Endothelial cell of umbilical vein (primary cell): ENCODE results near the gene SDCCAG8. TPM values are rescaled to one million over a fixed set of nuclear protein-coding genes. Genes with fewer than 3 reads are reported as not detected.
"Not testable (repeated sequence)": the region's sequence is repeated elsewhere in the genome, so short reads cannot be mapped to it uniquely, and the experiment has no call there.

Source experiments
- BruUV-seq: library from RNA; stranded (reverse); fragments of 400-500 nt; replicated peaks from 2 replicates; lab custom pipeline; 2021; lab: Mats Ljungman, UMichigan
- CTCF ChIA-PET: fragments of 300-600, 350-600 bp; sonication (Branson Sonifier 250); formaldehyde crosslinking; loops from one replicate; lab custom pipeline; 2021; ENCODE audit warnings: antibody characterized with exemption, inconsistent platforms; lab: Charles Lee
- POLR2A ChIA-PET: fragments of 300-600, 350-600 bp; sonication (Branson Sonifier 250); formaldehyde crosslinking; loops from one replicate; lab custom pipeline; 2021; ENCODE audit warnings: antibody characterized with exemption, inconsistent platforms; lab: Charles Lee
- DNase-seq: peaks from one replicate; pipeline ENCODE4 v3.0.0-alpha.2; 2011; ENCODE audit warnings: low read depth, low spot score
- FAIRE-seq: peaks from 2 replicates; lab custom pipeline; 2011; peaks lifted over from hg19 to GRCh38; lab: Jason Lieb, UNC
- H2AFZ ChIP-seq: 2 replicates; pipeline ENCODE4 v1.6.0; 2012; ENCODE audit warnings: low read depth, low read length, control low read depth, inconsistent platforms
- H3K27ac ChIP-seq: 2 replicates; pipeline ENCODE4 v1.5.1; 2011; ENCODE audit warnings: low read depth, mild to moderate bottlenecking, control low read depth, low read length, moderate library complexity; ENCODE audit not compliant: insufficient read depth
- H3K27me3 ChIP-seq, 2 experiments: 2 replicates each; pipeline versions ENCODE4 v1.6.0 to v1.6.1; 2011; ENCODE audit warnings: low read length in 2 of 2, mixed read lengths in 1 of 2; ENCODE audit not compliant: control insufficient read depth in 2 of 2, insufficient read depth in 2 of 2
- H3K36me3 ChIP-seq, 2 experiments: 2 replicates in 1 of 2; 3 replicates in 1 of 2; pipeline ENCODE4 v1.5.1; 2011; ENCODE audit warnings: low read length in 2 of 2, mild to moderate bottlenecking in 1 of 2, moderate library complexity in 1 of 2; ENCODE audit not compliant: control insufficient read depth in 2 of 2, insufficient read depth in 2 of 2; ENCODE audit errors: extremely low read depth in 1 of 2
- H3K4me1 ChIP-seq: 3 replicates; pipeline ENCODE4 v1.5.1; 2011; ENCODE audit warnings: mild to moderate bottlenecking, low read length; ENCODE audit not compliant: control insufficient read depth, insufficient read depth; ENCODE audit errors: extremely low read depth
- H3K4me2 ChIP-seq: 2 replicates; pipeline ENCODE4 v1.6.1; 2011; ENCODE audit warnings: low read length, control low read depth, mixed read lengths; ENCODE audit not compliant: insufficient read depth
- H3K4me3 ChIP-seq, 3 experiments: fragments of 200-600 bp in 1 of 3; sonication (generic), shearing (Covaris generic) in 1 of 3; replicated peaks in 1 of 3; 2 replicates each; pipeline ENCODE4 v1.5.1; 2011 to 2016; ENCODE audit warnings: control low read depth in 3 of 3, low read length in 3 of 3, mild to moderate bottlenecking in 2 of 3, inconsistent platforms in 1 of 3, low read depth in 1 of 3, moderate library complexity in 1 of 3; ENCODE audit not compliant: insufficient read depth in 1 of 3
- H3K79me2 ChIP-seq: 2 replicates; pipeline ENCODE4 v1.6.0; 2012; ENCODE audit warnings: low read length, inconsistent platforms; ENCODE audit not compliant: control insufficient read depth, insufficient read depth
- H3K9ac ChIP-seq: replicated peaks from 2 replicates; pipeline ENCODE3; 2011; ENCODE audit warnings: low read length, control low read depth; ENCODE audit not compliant: insufficient read depth; ENCODE audit errors: extremely low read depth
- H3K9me1 ChIP-seq: replicated peaks from 3 replicates; pipeline ENCODE4 v1.6.0; 2011; ENCODE audit warnings: mild to moderate bottlenecking, low read length; ENCODE audit not compliant: control insufficient read depth, insufficient read depth; ENCODE audit errors: extremely low read depth
- H3K9me3 ChIP-seq: replicated peaks from 2 replicates; pipeline ENCODE4 v1.5.1; 2012; ENCODE audit warnings: low read length, inconsistent platforms; ENCODE audit not compliant: control insufficient read depth, insufficient read depth
- H4K20me1 ChIP-seq: replicated peaks from 2 replicates; pipeline ENCODE3; 2011; ENCODE audit warnings: mild to moderate bottlenecking, low read length; ENCODE audit not compliant: control insufficient read depth, insufficient read depth; ENCODE audit errors: extremely low read depth
- EZH2 ChIP-seq: IDR thresholded peaks from 2 replicates; pipeline ENCODE4 v1.6.1; 2012; ENCODE audit warnings: borderline replicate concordance, low read depth, mild to moderate bottlenecking, moderate library complexity, low read length, inconsistent platforms; ENCODE audit not compliant: severe bottlenecking
- FOS ChIP-seq: IDR thresholded peaks from 2 replicates; pipeline ENCODE4 v1.6.1; 2011; ENCODE audit warnings: mild to moderate bottlenecking, low read length, moderate library complexity, borderline replicate concordance; ENCODE audit not compliant: insufficient read depth
- GATA2 ChIP-seq: IDR thresholded peaks from 2 replicates; pipeline ENCODE4 v1.7.0; 2011; ENCODE audit warnings: low read depth, mild to moderate bottlenecking, moderate library complexity, mixed read lengths, low read length; ENCODE audit not compliant: insufficient read length, insufficient read depth
- JUN ChIP-seq: IDR thresholded peaks from 2 replicates; pipeline ENCODE4 v1.6.1; 2011; ENCODE audit warnings: borderline replicate concordance, low read depth; ENCODE audit not compliant: insufficient read length, insufficient read depth
- MAX ChIP-seq: IDR thresholded peaks from 2 replicates; pipeline ENCODE4 v1.6.1; 2011; ENCODE audit not compliant: insufficient read depth, insufficient read length
- MYC ChIP-seq: IDR thresholded peaks from one replicate; pipeline ENCODE4 v1.6.1; 2011; ENCODE audit warnings: mild to moderate bottlenecking, low read depth, low read length
- POLR2A ChIP-seq: IDR thresholded peaks from 2 replicates; pipeline ENCODE4 v1.6.1; 2012; ENCODE audit warnings: low read depth, mild to moderate bottlenecking, control low read depth, low read length
- POLR2AphosphoS5 ChIP-seq: IDR thresholded peaks from 2 replicates; pipeline ENCODE4 v1.6.1; 2012; ENCODE audit warnings: low read depth, mild to moderate bottlenecking, control low read depth, low read length, moderate library complexity; ENCODE audit not compliant: insufficient read depth
- dilution Hi-C: fragments of 300-500 bp; cut with MboI; formaldehyde crosslinking; loops from one replicate; pipeline ENCODE4 v1.15.0; 2019; ENCODE audit warnings: low sequenced_read_pairs; ENCODE audit not compliant: extremely low pct_ligation_motif_present
- intact Hi-C: fragments of 100-400 bp; cut with micrococcal nuclease; formaldehyde crosslinking; loops from one replicate; pipeline ENCODE4 v1.10.0; 2022
- polyA plus RNA-seq, 4 experiments: library from polyadenylated mRNA; depleted of rRNA in 3 of 4; stranded (reverse) in 3 of 4; unstranded in 1 of 4; fragments of >200 nt; gene quantifications; 2 replicates each; pipeline versions ENCODE4 v1.2.1 to v1.2.3, GENCODE V29; 2011 to 2012; ENCODE audit warnings: missing spikeins in 1 of 4
- total RNA-seq: library from RNA; stranded (reverse); gene quantifications from 2 replicates; pipeline ENCODE4 v1.2.3, GENCODE V29; 2021
- TF ChIP-seq, protein P1 (sequence below), 2 donors: IDR thresholded peaks; 1 replicate in 1 of 2; 2 replicates in 1 of 2; pipeline ENCODE4 v1.5.1; 2011; ENCODE audit warnings: low read length in 2 of 2, mild to moderate bottlenecking in 2 of 2, moderate library complexity in 2 of 2, control low read depth in 1 of 2, inconsistent platforms in 1 of 2, low read depth in 1 of 2; ENCODE audit not compliant: insufficient read depth in 1 of 2; ENCODE audit errors: extremely low read depth in 1 of 2

Gene SDCCAG8
- total and polyA plus RNA-seq, 2 donors (not counting 3 experiments of a cell fraction or from before 2014, with no cell fraction given), result 14.6 to 25.7 TPM

GRCh38 chr1:243335292-243335691, 79.5 kb downstream of the SDCCAG8 start:
- DNase-seq, result peak; percentile 46

DNA sequence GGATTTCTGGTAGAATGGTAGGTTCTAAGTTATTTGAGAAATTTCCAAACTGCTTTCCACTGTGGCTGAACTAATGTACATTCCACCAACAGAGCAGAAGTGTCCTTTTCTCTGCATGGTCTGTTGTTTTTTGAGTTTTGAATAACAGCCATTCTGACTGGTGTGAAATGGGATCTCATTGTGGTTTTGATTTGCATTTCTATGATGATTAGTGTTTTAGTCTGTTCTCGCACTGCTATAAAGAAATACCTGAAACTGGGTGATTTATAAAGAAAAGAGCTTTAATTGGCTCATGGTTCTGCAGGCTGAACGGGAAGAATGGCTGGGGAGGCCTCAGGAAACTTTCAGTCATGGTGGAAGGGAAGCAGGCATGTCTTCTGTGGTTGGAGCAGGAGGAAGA, 80.3 kb downstream of the SDCCAG8 start:
- Histone ChIP-seq H3K27ac (no peak overlapping the region), H3K9me3 (no peaks in the 10 kb centered on the region), H3K4me2 (no peak overlapping the region), H3K9me1 (no peaks in the 10 kb centered on the region), H3K79me2 (no peaks in the 10 kb centered on the region), H3K36me3 (peaks cover 2% of the 10 kb centered on the region in 2 experiments), H3K4me1 (peaks cover 12% of the 10 kb centered on the region), H3K27me3 (no peaks in the 10 kb centered on the region), H2AFZ (no peak overlapping the region), H3K9ac (no peak overlapping the region), H3K4me3 (no peak overlapping the region), H4K20me1 (no peaks in the 10 kb centered on the region)
- FAIRE-seq (no peak), DNase-seq (no peak)
- no TSS peak for BruUV-seq
- intact Hi-C loops, result no loop called here
- ChIA-PET POLR2A (no interaction called here), CTCF (no interaction called here)
- dilution Hi-C loops, result no loop called here
- TF ChIP-seq POLR2A, result no peak
- no peak for TF ChIP-seq POLR2AphosphoS5
- no peak for TF ChIP-seq GATA2
- no peak for TF ChIP-seq MYC
- TF ChIP-seq FOS, result no peak
- no peak for TF ChIP-seq JUN
- TF ChIP-seq EZH2, result no peak
- TF ChIP-seq, protein P1, sequence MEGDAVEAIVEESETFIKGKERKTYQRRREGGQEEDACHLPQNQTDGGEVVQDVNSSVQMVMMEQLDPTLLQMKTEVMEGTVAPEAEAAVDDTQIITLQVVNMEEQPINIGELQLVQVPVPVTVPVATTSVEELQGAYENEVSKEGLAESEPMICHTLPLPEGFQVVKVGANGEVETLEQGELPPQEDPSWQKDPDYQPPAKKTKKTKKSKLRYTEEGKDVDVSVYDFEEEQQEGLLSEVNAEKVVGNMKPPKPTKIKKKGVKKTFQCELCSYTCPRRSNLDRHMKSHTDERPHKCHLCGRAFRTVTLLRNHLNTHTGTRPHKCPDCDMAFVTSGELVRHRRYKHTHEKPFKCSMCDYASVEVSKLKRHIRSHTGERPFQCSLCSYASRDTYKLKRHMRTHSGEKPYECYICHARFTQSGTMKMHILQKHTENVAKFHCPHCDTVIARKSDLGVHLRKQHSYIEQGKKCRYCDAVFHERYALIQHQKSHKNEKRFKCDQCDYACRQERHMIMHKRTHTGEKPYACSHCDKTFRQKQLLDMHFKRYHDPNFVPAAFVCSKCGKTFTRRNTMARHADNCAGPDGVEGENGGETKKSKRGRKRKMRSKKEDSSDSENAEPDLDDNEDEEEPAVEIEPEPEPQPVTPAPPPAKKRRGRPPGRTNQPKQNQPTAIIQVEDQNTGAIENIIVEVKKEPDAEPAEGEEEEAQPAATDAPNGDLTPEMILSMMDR (IDR thresholded peaks at IDR 0.05; ENCODE audit: extremely low read depth in 1 of 2, insufficient read depth in 1 of 2, low read depth in 1 of 2, low read length in 2 of 2), result no peak
- no peak for TF ChIP-seq MAX

More at GRCh38 chr1:243335292-243335691, 79.5 kb downstream of the SDCCAG8 start:
- intact Hi-C loops, result no loop called here
- no peaks in the 10 kb centered on the region for H3K79me2 ChIP-seq
- H3K4me1 ChIP-seq, result peaks cover 3% of the 10 kb centered on the region
- H3K9me3 ChIP-seq, result no peaks in the 10 kb centered on the region
- no peak overlapping the region for H3K4me3 ChIP-seq
- H3K27ac ChIP-seq, result no peak overlapping the region
- H3K9ac ChIP-seq, result no peak overlapping the region
- ChIA-PET POLR2A (no interaction called here), CTCF (interaction anchor here (2.0 kb wide), 1 partner anchor 8 kb away, joined by 10 read pairs; no protein-coding TSS in a partner anchor)
- no peak overlapping the region for H2AFZ ChIP-seq
- TF ChIP-seq GATA2, result peak; percentile 11
- no peak for TF ChIP-seq MAX
- H3K4me2 ChIP-seq, result no peak overlapping the region
- dilution Hi-C loops, result no loop called here
- no peaks in the 10 kb centered on the region for H3K9me1 ChIP-seq
- BruUV-seq, result no TSS peak
- H3K36me3 ChIP-seq, result peaks cover 3 to 6% of the 10 kb centered on the region in 2 experiments
- no peak for FAIRE-seq
- H3K27me3 ChIP-seq, result no peaks in the 10 kb centered on the region
- no peaks in the 10 kb centered on the region for H4K20me1 ChIP-seq

- dilution Hi-C loops, H3K79me2 ChIP-seq, H3K9ac ChIP-seq, H2AFZ ChIP-seq, CTCF ChIA-PET, H3K36me3 ChIP-seq, H3K4me2 ChIP-seq, DNase-seq, H4K20me1 ChIP-seq, H3K9me1 ChIP-seq, H3K4me3 ChIP-seq, H3K27me3 ChIP-seq, BruUV-seq, intact Hi-C loops, H3K9me3 ChIP-seq, FAIRE-seq, POLR2A ChIA-PET, H3K27ac ChIP-seq: not testable (repeated sequence)
- peaks cover 17% of the 10 kb centered on the region for H3K4me1 ChIP-seq
Measured at GRCh38 chr1:243338848-243339247, 83.0 kb downstream of the SDCCAG8 start.
